ENCODE results near the gene CUBN.

CUBN gene

DNA sequence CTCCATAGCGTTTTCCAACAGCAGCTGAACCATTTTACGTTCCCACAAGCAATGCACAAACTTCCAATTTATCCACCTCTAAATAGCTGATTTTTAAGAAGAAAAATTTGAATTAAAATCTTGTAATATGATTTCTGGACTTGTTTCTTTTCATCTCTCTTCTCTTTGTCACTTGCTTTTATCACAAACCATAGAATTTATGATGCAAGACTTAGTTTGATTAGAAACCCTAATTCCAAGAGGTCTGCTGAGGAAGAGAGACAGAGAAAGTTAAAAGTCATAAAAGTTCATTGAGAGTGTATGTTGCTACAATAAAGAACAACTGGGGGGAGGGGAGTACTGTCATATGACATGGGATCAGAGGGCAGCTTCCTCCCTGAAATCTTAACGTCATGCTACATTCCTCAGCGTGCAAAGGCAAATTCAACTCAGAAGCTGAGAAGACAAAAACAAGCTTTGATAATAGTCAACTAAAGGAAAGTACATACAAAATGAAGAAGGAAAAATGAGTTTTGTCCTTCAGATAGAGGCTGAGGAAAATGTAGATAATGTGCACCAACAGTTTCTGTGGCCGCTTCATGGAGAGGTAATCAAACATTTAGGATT, 18.4 kb upstream of the CUBN start:
- TF ChIP-seq, protein P1, sequence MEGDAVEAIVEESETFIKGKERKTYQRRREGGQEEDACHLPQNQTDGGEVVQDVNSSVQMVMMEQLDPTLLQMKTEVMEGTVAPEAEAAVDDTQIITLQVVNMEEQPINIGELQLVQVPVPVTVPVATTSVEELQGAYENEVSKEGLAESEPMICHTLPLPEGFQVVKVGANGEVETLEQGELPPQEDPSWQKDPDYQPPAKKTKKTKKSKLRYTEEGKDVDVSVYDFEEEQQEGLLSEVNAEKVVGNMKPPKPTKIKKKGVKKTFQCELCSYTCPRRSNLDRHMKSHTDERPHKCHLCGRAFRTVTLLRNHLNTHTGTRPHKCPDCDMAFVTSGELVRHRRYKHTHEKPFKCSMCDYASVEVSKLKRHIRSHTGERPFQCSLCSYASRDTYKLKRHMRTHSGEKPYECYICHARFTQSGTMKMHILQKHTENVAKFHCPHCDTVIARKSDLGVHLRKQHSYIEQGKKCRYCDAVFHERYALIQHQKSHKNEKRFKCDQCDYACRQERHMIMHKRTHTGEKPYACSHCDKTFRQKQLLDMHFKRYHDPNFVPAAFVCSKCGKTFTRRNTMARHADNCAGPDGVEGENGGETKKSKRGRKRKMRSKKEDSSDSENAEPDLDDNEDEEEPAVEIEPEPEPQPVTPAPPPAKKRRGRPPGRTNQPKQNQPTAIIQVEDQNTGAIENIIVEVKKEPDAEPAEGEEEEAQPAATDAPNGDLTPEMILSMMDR (conservative IDR thresholded peaks at IDR 0.05; ENCODE audit: low read depth, low read length) = no peak
- peaks cover 9% of the 10 kb centered on the region for H3K4me1 ChIP-seq (ENCODE audit: low read depth, poor library complexity, severe bottlenecking)
- no peaks in the 10 kb centered on the region for H3K27me3 ChIP-seq (ENCODE audit: insufficient read depth, low read depth)
- H3K4me3 ChIP-seq (IDR thresholded peaks at IDR 0.05; ENCODE audit: insufficient read depth, low read depth, low read length) = no peak overlapping the region
- H3K4me2 ChIP-seq = no peak overlapping the region
- H3K79me2 ChIP-seq (ENCODE audit: insufficient read depth, low read depth) = no peaks in the 10 kb centered on the region
- H3K27ac ChIP-seq = no peak overlapping the region
- H4K20me1 ChIP-seq (ENCODE audit: insufficient read depth) = no peaks in the 10 kb centered on the region
- H2AFZ ChIP-seq (ENCODE audit: low read depth) = no peak overlapping the region
- no peaks in the 10 kb centered on the region for H3K36me3 ChIP-seq (ENCODE audit: insufficient read depth)
- no peak overlapping the region for H3K9ac ChIP-seq

DNA sequence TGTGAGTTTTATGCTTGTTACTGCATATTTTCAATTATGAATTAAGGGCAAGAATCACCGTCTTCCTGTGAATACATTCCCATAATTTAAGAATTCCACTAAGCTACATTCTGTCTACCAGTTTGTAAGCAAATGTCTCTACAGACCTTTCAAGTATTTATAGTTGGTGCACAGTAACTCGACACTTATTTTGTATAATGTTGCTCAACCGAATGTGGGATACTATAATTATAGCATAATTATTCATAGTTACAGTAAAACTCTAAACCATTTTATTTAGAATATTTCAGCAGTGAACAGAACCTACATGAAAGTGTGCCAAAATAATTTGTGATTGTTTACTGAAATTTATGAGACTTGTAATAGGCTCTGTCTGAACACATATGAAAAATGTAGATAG, 17.3 kb upstream of the CUBN start:
- H3K27me3 ChIP-seq (ENCODE audit: insufficient read depth, low read depth) = no peaks in the 10 kb centered on the region
- no peak overlapping the region for H3K27ac ChIP-seq
- H3K4me3 ChIP-seq (IDR thresholded peaks at IDR 0.05; ENCODE audit: insufficient read depth, low read depth, low read length) = no peak overlapping the region
- no peak overlapping the region for H3K4me2 ChIP-seq
- no peaks in the 10 kb centered on the region for H3K36me3 ChIP-seq (ENCODE audit: insufficient read depth)
- no peak overlapping the region for H3K9ac ChIP-seq
- no peak overlapping the region for H2AFZ ChIP-seq (ENCODE audit: low read depth)
- no peaks in the 10 kb centered on the region for H3K79me2 ChIP-seq (ENCODE audit: insufficient read depth, low read depth)
- TF ChIP-seq, protein P1 (conservative IDR thresholded peaks at IDR 0.05; ENCODE audit: low read depth, low read length) = no peak
- no peaks in the 10 kb centered on the region for H4K20me1 ChIP-seq (ENCODE audit: insufficient read depth)
- peaks cover 9% of the 10 kb centered on the region for H3K4me1 ChIP-seq (ENCODE audit: low read depth, poor library complexity, severe bottlenecking)

DNA sequence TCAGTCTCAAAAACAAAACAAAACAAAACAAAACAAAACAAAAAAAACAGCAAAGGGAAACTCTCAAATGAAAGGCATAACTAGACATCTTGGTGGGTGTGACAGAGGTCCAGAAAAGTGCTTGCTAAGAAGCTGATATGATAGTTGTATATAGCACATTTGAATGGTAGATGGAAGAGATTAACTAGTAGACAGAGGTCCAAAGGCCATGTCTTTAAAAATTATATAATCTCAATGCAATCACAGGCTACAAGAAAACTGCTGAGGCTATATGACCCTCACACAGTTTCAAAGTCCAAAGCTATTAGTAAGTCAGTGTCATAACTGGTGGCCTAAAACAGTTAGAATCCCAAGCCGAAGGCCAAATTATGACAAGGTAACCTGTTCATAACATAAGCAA, 15.6 kb upstream of the CUBN start:
- Histone ChIP-seq H3K79me2 (ENCODE audit: insufficient read depth, low read depth) (no peaks in the 10 kb centered on the region), H4K20me1 (ENCODE audit: insufficient read depth) (no peaks in the 10 kb centered on the region), H3K4me1 (ENCODE audit: low read depth, poor library complexity, severe bottlenecking) (peaks cover 9% of the 10 kb centered on the region), H3K27me3 (ENCODE audit: insufficient read depth, low read depth) (no peaks in the 10 kb centered on the region), H3K9ac (no peak overlapping the region), H3K4me2 (no peak overlapping the region), H3K27ac (no peak overlapping the region), H2AFZ (ENCODE audit: low read depth) (no peak overlapping the region), H3K36me3 (ENCODE audit: insufficient read depth) (no peaks in the 10 kb centered on the region), H3K4me3 (IDR thresholded peaks at IDR 0.05; ENCODE audit: insufficient read depth, low read depth, low read length) (no peak overlapping the region)
- TF ChIP-seq, protein P1 (conservative IDR thresholded peaks at IDR 0.05; ENCODE audit: low read depth, low read length) = no peak

DNA sequence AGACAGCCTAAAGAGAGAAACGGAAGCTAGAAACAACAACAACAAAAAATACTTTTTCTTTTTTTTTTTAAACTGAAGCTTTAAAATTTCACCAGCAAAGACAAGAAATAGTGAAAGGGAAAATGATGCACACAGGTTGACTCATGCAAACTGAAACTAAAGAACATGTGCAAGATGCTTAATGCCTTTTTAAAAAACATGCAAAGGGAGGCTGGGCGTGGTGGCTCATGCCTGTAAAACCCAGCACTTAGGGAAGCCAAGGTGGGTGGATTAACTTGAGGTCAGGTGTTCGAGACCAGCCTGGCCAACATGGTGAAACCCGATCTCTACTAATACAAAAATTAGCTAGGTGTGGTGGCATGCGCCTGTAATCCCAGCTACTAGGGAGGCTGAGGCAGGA, 15.1 kb upstream of the CUBN start:
- TF ChIP-seq, protein P1 (conservative IDR thresholded peaks at IDR 0.05; ENCODE audit: low read depth, low read length) = no peak
- no peaks in the 10 kb centered on the region for H4K20me1 ChIP-seq (ENCODE audit: insufficient read depth)
- no peak overlapping the region for H3K9ac ChIP-seq
- H2AFZ ChIP-seq (ENCODE audit: low read depth) = no peak overlapping the region
- no peak overlapping the region for H3K4me2 ChIP-seq
- H3K36me3 ChIP-seq (ENCODE audit: insufficient read depth) = no peaks in the 10 kb centered on the region
- H3K4me3 ChIP-seq (IDR thresholded peaks at IDR 0.05; ENCODE audit: insufficient read depth, low read depth, low read length) = no peak overlapping the region
- no peaks in the 10 kb centered on the region for H3K27me3 ChIP-seq (ENCODE audit: insufficient read depth, low read depth)
- H3K4me1 ChIP-seq (ENCODE audit: low read depth, poor library complexity, severe bottlenecking) = peaks cover 9% of the 10 kb centered on the region
- H3K79me2 ChIP-seq (ENCODE audit: insufficient read depth, low read depth) = no peaks in the 10 kb centered on the region
- H3K27ac ChIP-seq = no peak overlapping the region
